H1 (cell line): ENCODE results near the gene ZNF106. TPM values are rescaled to one million over a fixed set of nuclear protein-coding genes. Genes with fewer than 3 reads are reported as not detected.

Experiments
- CTCF ChIA-PET: fragments of 300-600 bp; sonication (Branson Sonifier 250); formaldehyde crosslinking; loops from one replicate; lab custom pipeline; 2021; ENCODE audit not compliant: partially characterized antibody; lab: Charles Lee
- POLR2A ChIA-PET: fragments of 300-600 bp; sonication (Branson Sonifier 250); formaldehyde crosslinking; loops from one replicate; lab custom pipeline; 2021; ENCODE audit warnings: inconsistent platforms; ENCODE audit not compliant: partially characterized antibody; lab: Charles Lee
- DNase-seq, 2 experiments: peaks; one replicate each; pipeline versions ENCODE4 v3.0.0 to v3.0.0-alpha.2; 2010 to 2022; ENCODE audit warnings: low spot score in 2 of 2, low read depth in 1 of 2, mixed read lengths in 1 of 2
- FAIRE-seq: peaks from 2 replicates; lab custom pipeline; 2011; peaks lifted over from hg19 to GRCh38; lab: Jason Lieb, UNC
- H2AFZ ChIP-seq: 2 replicates; pipeline ENCODE4 v1.8.1; 2012; ENCODE audit warnings: low read length, inconsistent platforms
- H2AK5ac ChIP-seq: 2 replicates; pipeline ENCODE4 v1.6.1; 2013; ENCODE audit warnings: low read depth, low read length
- H2BK120ac ChIP-seq: replicated peaks from 2 replicates; pipeline ENCODE3; 2013; ENCODE audit warnings: low read depth, low read length, inconsistent platforms
- H2BK12ac ChIP-seq: 2 replicates; pipeline ENCODE4 v1.6.1; 2013; ENCODE audit warnings: low read depth, low read length
- H2BK15ac ChIP-seq: 2 replicates; pipeline ENCODE4 v1.6.1; 2013; ENCODE audit warnings: low read length
- H2BK20ac ChIP-seq: 2 replicates; pipeline ENCODE4 v1.6.1; 2013; ENCODE audit warnings: low read length
- H2BK5ac ChIP-seq: 2 replicates; pipeline ENCODE4 v1.6.1; 2013; ENCODE audit warnings: low read depth, low read length
- H3K14ac ChIP-seq: 2 replicates; pipeline ENCODE4 v1.6.1; 2013; ENCODE audit warnings: inconsistent platforms; ENCODE audit not compliant: insufficient read length
- H3K18ac ChIP-seq: 2 replicates; pipeline ENCODE4 v1.6.1; 2013; ENCODE audit warnings: low read length; ENCODE audit errors: extremely low read depth
- H3K23ac ChIP-seq: 2 replicates; pipeline ENCODE4 v1.6.1; 2013; ENCODE audit warnings: inconsistent platforms; ENCODE audit not compliant: insufficient read length
- H3K23me2 ChIP-seq: 2 replicates; pipeline ENCODE4 v1.6.1; 2013; ENCODE audit warnings: low read depth, low read length
- H3K27ac ChIP-seq: 2 replicates; pipeline ENCODE4 v1.6.1; 2011; ENCODE audit warnings: low read depth, low read length, inconsistent platforms
- H3K27me3 ChIP-seq, 4 experiments: replicated peaks in 1 of 4; 1 replicate in 1 of 4; 2 replicates in 3 of 4; pipeline versions ENCODE4 v1.6.1 to v1.8.1; 2011 to 2013; ENCODE audit warnings: low read length in 3 of 4, mild to moderate bottlenecking in 3 of 4, inconsistent platforms in 2 of 4, mixed read lengths in 2 of 4, moderate library complexity in 1 of 4; ENCODE audit not compliant: control insufficient read depth in 3 of 4, insufficient read depth in 3 of 4; ENCODE audit errors: extremely low read depth in 1 of 4
- H3K36me3 ChIP-seq, 4 experiments: 2 replicates each; pipeline versions ENCODE4 v1.6.1 to v1.8.1; 2011 to 2013; ENCODE audit warnings: mild to moderate bottlenecking in 4 of 4, low read length in 3 of 4, moderate library complexity in 2 of 4, control low read depth in 1 of 4, inconsistent platforms in 1 of 4; ENCODE audit not compliant: insufficient read depth in 4 of 4, control insufficient read depth in 2 of 4
- H3K4ac ChIP-seq: replicated peaks from 2 replicates; pipeline ENCODE3; 2013; ENCODE audit warnings: low read length, low read depth, mixed read lengths, inconsistent platforms; ENCODE audit not compliant: insufficient read length
- H3K4me1 ChIP-seq, 4 experiments: replicated peaks in 1 of 4; 1 replicate in 1 of 4; 2 replicates in 3 of 4; pipeline versions ENCODE4 v1.6.1 to v1.8.1; 2011 to 2013; ENCODE audit warnings: low read length in 3 of 4, inconsistent platforms in 2 of 4, mixed read lengths in 1 of 4; ENCODE audit not compliant: insufficient read depth in 4 of 4, control insufficient read depth in 3 of 4
- H3K4me2 ChIP-seq, 2 experiments: 2 replicates each; pipeline versions ENCODE4 v1.6.1 to v1.8.1; 2011 to 2013; ENCODE audit warnings: low read depth in 2 of 2, low read length in 2 of 2, control low read depth in 1 of 2, inconsistent platforms in 1 of 2, mild to moderate bottlenecking in 1 of 2; ENCODE audit not compliant: insufficient read depth in 1 of 2
- H3K4me3 ChIP-seq, 4 experiments: fragments of 200-600, 300-600 bp in 1 of 4; sonication (generic), shearing (Covaris generic), sonication (Bioruptor Twin) in 1 of 4; 2 replicates each; pipeline versions ENCODE4 v1.5.1 to v1.8.1; 2011 to 2016; ENCODE audit warnings: low read length in 4 of 4, low read depth in 3 of 4, control low read depth in 2 of 4, inconsistent platforms in 2 of 4, mild to moderate bottlenecking in 2 of 4, mixed read lengths in 1 of 4, moderate library complexity in 1 of 4; ENCODE audit not compliant: insufficient read depth in 2 of 4; ENCODE audit errors: extremely low read depth in 1 of 4
- H3K56ac ChIP-seq: replicated peaks from 2 replicates; pipeline ENCODE3; 2013; ENCODE audit warnings: low read depth, mild to moderate bottlenecking, mixed read lengths, low read length, inconsistent platforms; ENCODE audit not compliant: insufficient read length
- H3K79me1 ChIP-seq: 2 replicates; pipeline ENCODE4 v1.6.1; 2013; ENCODE audit warnings: low read depth, low read length, control low read depth
- H3K79me2 ChIP-seq, 2 experiments: 2 replicates each; pipeline versions ENCODE4 v1.6.1 to v1.8.1; 2012 to 2013; ENCODE audit warnings: low read length in 2 of 2, mild to moderate bottlenecking in 2 of 2, inconsistent platforms in 1 of 2; ENCODE audit not compliant: insufficient read depth in 2 of 2, control insufficient read depth in 1 of 2
- H3K9ac ChIP-seq, 4 experiments: replicated peaks in 1 of 4; 1 replicate in 1 of 4; 2 replicates in 3 of 4; pipeline versions ENCODE4 v1.6.1 to v1.8.1; 2011 to 2013; ENCODE audit warnings: low read depth in 3 of 4, low read length in 3 of 4, control low read depth in 2 of 4, mild to moderate bottlenecking in 2 of 4, moderate library complexity in 2 of 4, inconsistent platforms in 1 of 4; ENCODE audit errors: extremely low read depth in 1 of 4
- H3K9me3 ChIP-seq, 2 experiments: 2 replicates each; pipeline versions ENCODE4 v1.6.1 to v1.8.1; 2012 to 2013; ENCODE audit warnings: mild to moderate bottlenecking in 2 of 2, moderate library complexity in 2 of 2, control low read depth in 1 of 2, inconsistent platforms in 1 of 2, low read depth in 1 of 2, low read length in 1 of 2, mixed read lengths in 1 of 2; ENCODE audit not compliant: insufficient read depth in 2 of 2
- H4K20me1 ChIP-seq, 2 experiments: replicated peaks in 1 of 2; 2 replicates each; pipeline versions ENCODE3 to v1.8.1; 2011 to 2013; ENCODE audit warnings: inconsistent platforms in 2 of 2, low read length in 2 of 2, mild to moderate bottlenecking in 1 of 2; ENCODE audit not compliant: insufficient read depth in 2 of 2, control insufficient read depth in 1 of 2
- H4K5ac ChIP-seq: 2 replicates; pipeline ENCODE4 v1.6.1; 2013; ENCODE audit warnings: low read length, low read depth, mixed read lengths, inconsistent platforms; ENCODE audit not compliant: insufficient read length
- H4K8ac ChIP-seq: 2 replicates; pipeline ENCODE4 v1.8.0; 2013; ENCODE audit warnings: mild to moderate bottlenecking, moderate library complexity, low read length, inconsistent platforms; ENCODE audit not compliant: insufficient read depth; ENCODE audit errors: extremely low read depth
- H4K91ac ChIP-seq: replicated peaks from 2 replicates; pipeline ENCODE3; 2013; ENCODE audit warnings: low read length, mixed read lengths, inconsistent platforms; ENCODE audit not compliant: insufficient read length
- CEBPB ChIP-seq: IDR thresholded peaks from 2 replicates; pipeline ENCODE4 v1.6.1; 2012; ENCODE audit warnings: low read depth, low read length
- HDAC6 ChIP-seq: IDR thresholded peaks from one replicate; pipeline ENCODE4 v1.7.1; 2012; ENCODE audit warnings: low read depth, mild to moderate bottlenecking, inconsistent platforms, low read length, moderate library complexity
- POU5F1 ChIP-seq: IDR thresholded peaks from 2 replicates; pipeline ENCODE4 v1.6.1; 2011; ENCODE audit warnings: low read depth, mild to moderate bottlenecking, low read length, moderate library complexity
- SIN3A ChIP-seq, 2 experiments: IDR thresholded peaks in 1 of 2; conservative IDR thresholded peaks in 1 of 2; 2 replicates each; pipeline ENCODE4 v1.6.1; 2011 to 2012; ENCODE audit warnings: low read length in 2 of 2, improper control_type of control experiment in 1 of 2, low read depth in 1 of 2, mild to moderate bottlenecking in 1 of 2
- WGBS, 2 experiments: shearing (Covaris generic) in 1 of 2; methylation state at CpG; one replicate each; pipeline versions ENCODE4 v1.1.6 to v1.1.7; 2013 to 2015; ENCODE audit warnings: low lambda C conversion rate in 2 of 2, mixed read lengths in 2 of 2, inconsistent platforms in 1 of 2, low coverage in 1 of 2, missing lambda C conversion rate in 1 of 2; ENCODE audit not compliant: insufficient replicate concordance in 2 of 2, insufficient coverage in 1 of 2, insufficient read length in 1 of 2; ENCODE audit errors: extremely low coverage in 1 of 2, missing lambda C conversion rate in 1 of 2; 5-methylcytosine and 5-hydroxymethylcytosine counted together
- polyA plus RNA-seq, 7 experiments: library from polyadenylated mRNA; depleted of rRNA in 3 of 7; stranded (reverse) in 5 of 7; unstranded in 2 of 7; fragments of >200 nt in 5 of 7; fragments of 200-250 nt in 2 of 7; gene quantifications; 1 replicate in 5 of 7; 2 replicates in 1 of 7; 4 replicates in 1 of 7; pipeline versions ENCODE4 v1.2.1 to v1.2.3, GENCODE V29; 2011 to 2013; ENCODE audit warnings: missing spikeins in 2 of 7, mixed read lengths in 2 of 7
- total RNA-seq: library from RNA; stranded (reverse); fragmentation: NEBNext Ultra II Directional; extraction: Animal tissue kit (Norgen Biotek cat#: 25700); gene quantifications from 2 replicates; pipeline ENCODE4 v1.2.1, GENCODE V29; 2021

ZNF106 gene
- total and polyA plus RNA-seq, 2 of the 8 experiments (the other 6 are each of a cell fraction or from before 2014, with no cell fraction given): 18.2 to 62.0 TPM

DNA sequence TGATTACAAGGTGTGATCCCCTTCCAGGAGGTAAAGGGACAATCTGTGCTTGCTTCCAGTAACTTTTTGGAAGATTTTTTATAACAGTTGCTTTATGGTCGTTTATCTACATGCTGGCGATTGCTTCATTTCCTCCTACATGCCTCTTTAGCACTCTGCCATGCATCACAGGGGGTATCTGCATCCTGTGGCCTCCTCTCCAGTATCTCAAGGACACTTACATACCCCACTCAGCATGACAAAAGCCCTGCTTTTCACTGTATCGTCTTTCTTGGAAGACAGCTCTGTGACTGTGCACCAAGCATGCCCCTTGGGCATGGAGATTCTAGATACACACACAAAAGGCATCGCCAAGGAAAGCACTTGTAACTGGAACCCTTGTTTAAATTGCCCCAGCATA lies 106.3 kb downstream of the ZNF106 start:
- Histone ChIP-seq H3K27ac (no peak overlapping the region), H2BK5ac (peak overlapping the region; percentile 40; the same call in 1 of the 2 replicates), H4K8ac (no peak overlapping the region), H3K23ac (no peak overlapping the region), H3K9ac (no peak overlapping the region), H3K27me3 (no peaks in the 10 kb centered on the region), H3K18ac (no peak overlapping the region), H4K5ac (no peak overlapping the region), H3K23me2 (no peaks in the 10 kb centered on the region), H4K91ac (no peak overlapping the region), H3K14ac (no peak overlapping the region), H2BK120ac (no peak overlapping the region), H3K9me3 (no peaks in the 10 kb centered on the region), H2AFZ (peak overlapping the region; percentile 7; the same call in 1 of the 2 replicates), H3K4me1 (peaks cover 0 to 12% (median 4%) of the 10 kb centered on the region in 4 experiments; a peak in 5 of 7 replicates), H3K4me3 (no peak overlapping the region; a peak in 1 of 8 replicates), H3K4me2 (peak overlapping the region; percentile 44 to 55; a peak in 3 of 4 replicates), H3K4ac (no peak overlapping the region), H3K36me3 (no peaks in the 10 kb centered on the region), H2BK15ac (no peak overlapping the region; the same call in 1 of the 2 replicates), H2BK12ac (0 out of 2 replicates have a peak overlapping the region, but pooled peaks have one; percentile 44), H4K20me1 (no peaks in the 10 kb centered on the region), H3K79me2 (no peaks in the 10 kb centered on the region), H3K79me1 (no peaks in the 10 kb centered on the region), H2BK20ac (peak overlapping the region; percentile 99), H2AK5ac (no peak overlapping the region), H3K56ac (no peak overlapping the region)
- ChIA-PET CTCF (interaction anchor here (0.6 to 5.7 kb wide), 49 partner anchors 8 to 483 kb away, joined by 3 to 34 read pairs (median 5); partner anchors contain the start of genes PLA2G4F and VPS39), POLR2A (interaction anchor here (1.0 to 2.6 kb wide), 4 partner anchors 20 to 235 kb away, joined by 3 to 10 read pairs (median 3); partner anchors contain the start of genes GANC and TMEM87A)
- 42% methylated on average over 4 of the region's 4 CpGs; no CpG with 5 or more reads in 1 of the 2 experiments for WGBS, 2 experiments
- TF ChIP-seq CEBPB: peak; percentile 82
- TF ChIP-seq SIN3A (conservative IDR thresholded peaks at IDR 0.05 in 1 of 2, IDR thresholded peaks at IDR 0.05 in 1 of 2; ENCODE audit: low read depth in 1 of 2, low read length in 2 of 2): 0 out of 4 replicates have a peak, but pooled peaks of 1 of the 2 experiments have one; percentile 6
- TF ChIP-seq HDAC6: no peak
- 0 out of 2 replicates have a peak, but pooled peaks have one; percentile 41 for TF ChIP-seq POU5F1
- FAIRE-seq: peak; percentile 55
- DNase-seq: peak in 1 of 2 experiments; percentile 13
